HuH-7 (cell line): Measurements from ENCODE around the gene GAGE10.
"Not testable (repeated sequence)": the region's sequence is repeated elsewhere in the genome, so short reads cannot be mapped to it uniquely, and the experiment has no call there.

Source experiments
- DNase-seq: peaks from one replicate; pipeline ENCODE4 v3.0.0; 2011; ENCODE audit warnings: low spot score

GAGE10 gene

DNA sequence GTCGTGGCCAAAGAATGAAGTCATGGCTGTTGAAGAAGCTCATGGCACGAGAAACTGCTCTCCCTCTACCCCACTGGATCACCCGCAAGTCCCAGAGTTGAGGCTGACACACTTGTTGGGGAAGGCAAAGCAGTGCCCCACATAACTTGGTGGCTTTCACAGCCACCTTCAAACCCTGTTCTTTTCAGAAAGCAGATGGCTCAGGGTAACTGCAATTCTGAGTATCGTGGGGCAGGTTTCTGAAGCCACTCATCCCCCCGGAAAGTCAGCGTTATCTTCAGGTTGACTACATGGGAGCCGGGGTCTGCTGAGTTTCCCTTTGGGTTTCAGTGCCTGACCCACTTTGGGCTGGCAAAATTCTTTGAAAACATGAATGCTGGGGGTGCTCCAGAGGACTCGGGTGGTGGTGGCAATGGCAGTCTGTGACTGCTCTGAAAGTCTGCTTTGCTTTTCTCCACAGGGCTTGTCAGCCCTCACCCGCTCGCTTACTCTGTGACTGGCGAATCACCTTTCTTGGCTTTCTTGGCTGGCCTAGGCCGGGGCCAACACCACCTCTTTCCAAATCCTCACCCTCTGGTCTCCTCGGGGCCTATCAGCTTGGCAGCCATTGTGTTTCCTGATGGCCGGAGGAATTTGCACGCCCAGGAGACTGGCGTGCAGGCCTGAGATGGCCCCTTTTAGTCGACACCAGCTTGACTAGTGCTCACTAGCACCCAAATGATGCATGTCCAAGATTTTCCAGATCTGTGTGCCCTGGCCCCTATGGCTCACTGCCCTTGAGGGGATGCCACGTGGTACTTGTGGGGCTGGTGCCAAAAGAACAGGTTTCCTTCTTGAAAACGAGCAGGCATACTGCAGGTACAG, 26.5 kb upstream of the GAGE10 start:
- no peak for DNase-seq

- DNase-seq = no peak
Observed at GRCh38 chrX:49277535-49277830, 26.0 kb upstream of the GAGE10 start.

GRCh38 chrX:49278081-49278480, 25.4 kb upstream of the GAGE10 start:
- DNase-seq = no peak

DNA sequence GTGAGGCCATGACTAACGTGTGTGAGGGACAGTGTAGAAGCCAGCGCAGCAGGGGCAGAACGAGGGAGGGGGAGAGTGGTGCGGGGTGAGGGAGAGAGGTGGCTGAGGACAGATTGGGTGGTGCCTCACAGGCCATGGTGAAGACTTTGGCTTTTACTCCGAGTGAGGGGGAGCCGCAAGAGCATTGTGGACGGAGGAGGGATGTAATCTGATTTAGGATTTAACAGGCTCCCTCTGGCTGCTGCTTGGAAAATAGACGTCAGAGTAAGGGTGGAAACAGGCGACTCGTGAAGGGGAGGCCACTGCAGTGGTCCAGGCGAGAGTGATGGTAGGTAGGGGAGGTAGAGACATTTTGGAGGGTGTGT, 20.8 kb upstream of the GAGE10 start:
- no peak for DNase-seq

GRCh38 chrX:49284212-49284611, 19.2 kb upstream of the GAGE10 start:
- DNase-seq = no peak

DNA sequence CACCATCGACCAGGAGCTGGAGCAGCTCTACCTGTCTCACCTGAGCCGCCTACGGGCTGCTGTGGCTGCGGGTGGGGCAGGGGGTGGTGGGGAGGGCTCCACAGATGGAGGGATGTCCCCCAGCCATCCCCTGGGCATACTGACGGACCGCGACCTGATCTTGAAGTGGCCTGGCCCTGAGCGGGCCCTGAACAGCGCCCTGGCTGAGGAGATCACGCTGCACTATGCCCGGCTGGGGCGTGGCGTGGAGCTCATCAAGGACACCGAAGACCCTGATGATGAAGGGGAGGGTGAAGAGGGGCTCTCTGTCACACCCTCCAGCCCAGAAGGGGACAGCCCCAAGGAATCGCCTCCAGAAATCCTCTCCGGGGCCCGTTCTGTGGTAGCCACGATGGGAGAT, 17.3 kb upstream of the GAGE10 start:
- DNase-seq = no peak

DNA sequence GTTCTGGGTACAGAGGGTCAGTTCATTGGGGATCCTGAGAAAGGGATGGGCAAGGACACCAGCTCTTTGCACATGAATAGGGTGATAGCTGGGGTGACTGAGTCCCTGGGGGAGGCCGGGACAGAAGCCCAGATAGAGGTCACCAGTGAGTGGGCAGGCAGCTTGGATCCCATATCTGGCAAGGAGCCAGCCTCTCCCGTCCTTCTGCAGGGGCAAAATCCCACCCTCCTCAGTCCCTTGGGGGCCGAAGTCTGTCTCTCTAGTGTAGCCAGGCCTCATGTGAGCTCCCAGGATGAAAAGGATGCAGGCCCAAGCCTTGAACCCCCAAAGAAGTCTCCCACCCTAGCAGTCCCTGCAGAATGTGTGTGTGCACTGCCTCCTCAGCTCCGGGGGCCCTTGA, 16.9 kb upstream of the GAGE10 start:
- DNase-seq = no peak

GRCh38 chrX:49287665-49288064, 15.8 kb upstream of the GAGE10 start:
- no peak for DNase-seq

- no peak for DNase-seq
Observed at GRCh38 chrX:49290215-49290614, 13.2 kb upstream of the GAGE10 start.

DNA sequence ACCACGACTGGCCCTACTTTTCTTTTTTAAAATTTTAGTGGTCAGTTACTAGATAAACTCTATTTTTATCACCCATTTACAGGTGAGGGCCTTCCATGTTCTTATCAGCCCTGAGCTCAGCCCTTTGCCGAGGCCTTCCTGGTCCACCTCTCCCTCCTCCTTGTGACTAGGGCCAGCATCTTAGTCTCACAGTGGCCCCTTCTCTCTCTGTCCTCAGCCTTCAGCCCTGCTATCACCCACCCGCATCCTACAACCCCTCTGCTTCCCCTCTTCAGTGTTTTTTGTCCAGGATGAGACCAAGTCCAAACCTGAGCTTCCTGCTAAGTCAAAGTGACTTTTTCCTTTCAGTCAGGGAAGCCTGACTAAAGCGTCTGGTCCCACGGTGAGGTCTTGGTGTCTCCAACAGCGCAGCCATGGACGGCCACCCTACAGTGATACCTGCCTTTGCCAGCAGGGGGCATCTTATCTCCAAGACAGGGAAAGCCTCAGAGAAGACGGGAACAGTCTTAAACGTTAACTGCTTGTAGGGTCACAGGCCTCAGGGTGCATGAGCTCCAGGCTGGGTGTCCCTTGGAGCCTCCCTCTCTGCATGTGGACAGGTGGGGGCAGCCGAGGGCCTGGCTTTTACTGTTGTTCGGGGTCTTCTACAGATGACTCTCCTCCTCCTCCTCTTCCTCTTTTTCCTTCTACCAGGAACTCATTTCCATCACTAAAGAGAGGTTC, 11.7 kb upstream of the GAGE10 start:
- peak; percentile 52 for DNase-seq

- DNase-seq = no peak
Observed at GRCh38 chrX:49292400-49293362, 10.8 kb upstream of the GAGE10 start.

DNA sequence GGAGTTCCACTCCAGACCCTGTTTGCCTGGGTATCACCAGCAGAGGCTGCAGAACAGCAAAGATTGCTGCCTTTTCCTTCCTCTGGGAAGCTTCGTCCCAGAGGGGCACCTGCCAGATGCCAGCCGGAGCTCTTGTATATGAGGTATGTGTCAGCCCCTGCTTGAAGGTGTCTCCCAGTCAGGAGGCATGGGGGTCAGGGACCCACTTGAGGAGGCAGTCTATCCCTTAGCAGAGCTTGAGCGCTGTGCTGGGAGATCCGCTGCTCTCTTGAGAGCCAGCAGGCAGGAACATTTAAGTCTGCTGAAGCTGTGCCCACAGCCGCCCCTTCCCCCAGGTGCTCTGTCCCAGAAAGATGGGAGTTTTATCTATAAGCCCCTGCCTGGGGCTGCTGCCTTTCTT, 4.2 kb upstream of the GAGE10 start:
- DNase-seq = not testable (repeated sequence)

DNA sequence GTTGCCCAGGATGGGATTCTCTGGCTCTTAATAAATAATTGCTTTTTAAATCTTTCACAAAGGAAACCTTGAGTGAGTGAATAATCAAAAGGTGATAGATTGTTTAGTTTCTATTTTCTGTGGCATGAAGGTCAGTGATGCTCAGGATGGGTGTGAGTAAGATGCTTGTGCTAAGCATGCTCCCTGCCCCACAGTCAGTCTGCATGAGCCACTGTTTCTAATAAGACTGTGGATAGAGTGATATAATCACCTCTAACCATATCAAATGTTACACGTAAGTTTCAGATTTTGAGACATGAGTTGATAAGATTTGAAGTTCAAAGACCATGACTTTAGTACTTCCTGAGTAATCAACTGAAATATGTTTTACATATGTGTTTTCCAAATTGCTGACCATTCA, 2.7 kb upstream of the GAGE10 start:
- DNase-seq = no peak

- DNase-seq = not testable (repeated sequence)
Observed at GRCh38 chrX:49307775-49308174, 4.3 kb downstream of the GAGE10 start.

GRCh38 chrX:49308604-49309269, 5.3 kb downstream of the GAGE10 start:
- DNase-seq = no peak

DNA sequence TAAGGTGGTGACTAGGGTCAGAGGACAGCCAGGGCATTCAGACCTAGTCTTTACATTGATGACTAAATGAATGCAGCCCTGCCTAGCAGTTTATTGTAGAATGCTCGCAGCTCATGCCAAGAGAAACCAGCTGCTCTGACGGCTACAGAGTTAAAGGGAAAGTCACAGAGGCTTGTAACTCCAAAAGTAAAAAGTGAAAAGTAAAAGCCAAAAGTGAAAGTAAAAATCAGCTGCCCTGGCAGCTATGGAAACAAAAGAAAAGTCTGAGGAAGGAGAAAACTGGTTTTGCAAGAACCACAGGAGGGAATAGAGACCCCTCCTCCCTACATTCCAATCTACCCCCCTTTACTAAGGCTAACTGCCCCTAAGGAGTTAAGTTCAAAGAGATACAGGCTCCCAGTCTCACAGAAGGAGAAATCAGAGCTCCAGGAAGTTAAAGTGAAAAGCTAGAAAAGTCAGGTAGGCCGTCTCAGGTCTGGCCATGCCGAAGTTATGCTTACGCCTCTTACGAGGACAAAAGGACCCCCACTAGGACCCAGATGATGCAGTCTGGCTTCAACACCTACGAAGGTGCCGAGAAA, 6.0 kb downstream of the GAGE10 start:
- DNase-seq = no peak

GRCh38 chrX:49310371-49310770, 6.9 kb downstream of the GAGE10 start:
- no peak for DNase-seq

- DNase-seq = no peak
Observed at GRCh38 chrX:49312176-49312575, 8.7 kb downstream of the GAGE10 start.

DNA sequence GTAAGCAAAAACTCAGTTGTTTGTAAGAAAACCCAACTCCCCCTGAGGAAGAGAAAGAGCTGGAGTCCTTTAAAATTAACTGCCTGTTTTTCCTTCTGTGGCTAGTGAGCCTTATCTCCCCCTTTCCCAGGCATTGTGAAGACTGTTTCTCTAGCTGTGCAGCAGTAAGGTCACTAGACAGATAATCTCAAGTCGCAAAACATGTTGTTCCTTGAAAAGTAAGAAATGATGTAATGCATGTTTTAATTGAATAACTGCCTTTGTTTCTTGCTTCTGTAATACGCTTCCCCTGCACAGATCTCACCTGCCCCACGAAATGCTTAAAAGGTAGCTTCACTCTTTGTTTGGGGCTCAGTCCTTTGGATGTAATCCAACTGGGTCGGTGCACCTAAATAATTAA, 12.6 kb downstream of the GAGE10 start:
- DNase-seq = no peak

DNA sequence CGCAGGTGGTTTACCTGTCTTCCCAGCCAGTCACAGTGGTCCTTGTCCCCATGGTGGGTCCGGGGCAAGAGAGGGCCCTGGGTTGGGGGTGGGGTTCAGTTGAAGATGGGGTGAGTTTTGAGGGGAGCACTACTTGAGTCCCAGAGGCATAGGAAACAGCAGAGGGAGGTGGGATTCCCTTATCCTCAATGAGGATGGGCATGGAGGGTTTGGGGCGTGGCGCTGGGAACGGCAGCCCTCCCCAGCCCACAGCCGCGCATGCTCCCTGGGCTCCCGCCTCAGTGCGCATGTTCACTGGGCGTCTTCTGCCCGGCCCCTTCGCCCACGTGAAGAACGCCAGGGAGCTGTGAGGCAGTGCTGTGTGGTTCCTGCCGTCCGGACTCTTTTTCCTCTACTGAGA, 18.3 kb downstream of the GAGE10 start, which contains the start of gene GAGE12J:
TSS of gene GAGE12J (plus strand) at position 301 of the 400 bp plus-strand sequence. CDS start 1,157 bp downstream, outside the sequence.
- DNase-seq = not testable (repeated sequence)

GRCh38 chrX:49322266-49322665, 18.8 kb downstream of the GAGE10 start:
- DNase-seq = not testable (repeated sequence)
